Measurements from ENCODE around the gene NPIPA3.
"Not testable (repeated sequence)": the region's sequence is repeated elsewhere in the genome, so short reads cannot be mapped to it uniquely, and the experiment has no call there.

- TF ChIP-seq POLR2AphosphoS5, EP300, POLR2A (IDR thresholded peaks at IDR 0.05): not testable (repeated sequence)
- TF ChIP-seq, protein P1, sequence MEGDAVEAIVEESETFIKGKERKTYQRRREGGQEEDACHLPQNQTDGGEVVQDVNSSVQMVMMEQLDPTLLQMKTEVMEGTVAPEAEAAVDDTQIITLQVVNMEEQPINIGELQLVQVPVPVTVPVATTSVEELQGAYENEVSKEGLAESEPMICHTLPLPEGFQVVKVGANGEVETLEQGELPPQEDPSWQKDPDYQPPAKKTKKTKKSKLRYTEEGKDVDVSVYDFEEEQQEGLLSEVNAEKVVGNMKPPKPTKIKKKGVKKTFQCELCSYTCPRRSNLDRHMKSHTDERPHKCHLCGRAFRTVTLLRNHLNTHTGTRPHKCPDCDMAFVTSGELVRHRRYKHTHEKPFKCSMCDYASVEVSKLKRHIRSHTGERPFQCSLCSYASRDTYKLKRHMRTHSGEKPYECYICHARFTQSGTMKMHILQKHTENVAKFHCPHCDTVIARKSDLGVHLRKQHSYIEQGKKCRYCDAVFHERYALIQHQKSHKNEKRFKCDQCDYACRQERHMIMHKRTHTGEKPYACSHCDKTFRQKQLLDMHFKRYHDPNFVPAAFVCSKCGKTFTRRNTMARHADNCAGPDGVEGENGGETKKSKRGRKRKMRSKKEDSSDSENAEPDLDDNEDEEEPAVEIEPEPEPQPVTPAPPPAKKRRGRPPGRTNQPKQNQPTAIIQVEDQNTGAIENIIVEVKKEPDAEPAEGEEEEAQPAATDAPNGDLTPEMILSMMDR (IDR thresholded peaks at IDR 0.05), result not testable (repeated sequence)
These were observed 9.1 kb upstream of the NPIPA3 start, which contains the start of gene PLA2G10 for GRCh38 chr16:14694129-14694528.
